HepG2 (cell line): ENCODE measurements around the gene CHST4. TPM values are rescaled to one million over a fixed set of nuclear protein-coding genes. Genes with fewer than 3 reads are reported as not detected.

Experiments used
- ESRRA ChIP-seq: sonication (generic); formaldehyde crosslinking; IDR thresholded peaks from 2 replicates; pipeline ENCODE4 v1.5.1; 2020; ENCODE audit warnings: mild to moderate bottlenecking, low read depth, missing genetic modification reagents
- FOSL1 ChIP-seq: sonication (generic); formaldehyde crosslinking; IDR thresholded peaks from 2 replicates; pipeline ENCODE4 v1.9.0; 2021; ENCODE audit warnings: missing genetic modification reagents, borderline replicate concordance
- GFI1 ChIP-seq: sonication (generic); formaldehyde crosslinking; IDR thresholded peaks from 2 replicates; pipeline ENCODE4 v1.5.0; 2020; ENCODE audit warnings: missing genetic modification reagents, mild to moderate bottlenecking, borderline replicate concordance
- HHEX ChIP-seq: IDR thresholded peaks from 2 replicates; pipeline ENCODE4 v1.6.1; 2016; ENCODE audit warnings: control low read depth
- MEIS2 ChIP-seq: sonication (generic); formaldehyde crosslinking; IDR thresholded peaks from 2 replicates; pipeline ENCODE4 v1.9.0; 2021; ENCODE audit warnings: mild to moderate bottlenecking, missing genetic modification reagents
- MYC ChIP-seq: sonication (generic); formaldehyde crosslinking; IDR thresholded peaks from 2 replicates; pipeline ENCODE4 v1.9.0; 2021; ENCODE audit warnings: missing genetic modification reagents, borderline replicate concordance
- PAWR ChIP-seq: sonication (generic); formaldehyde crosslinking; IDR thresholded peaks from 2 replicates; pipeline ENCODE4 v1.4.0; 2020; ENCODE audit warnings: missing genetic modification reagents, mild to moderate bottlenecking, borderline replicate concordance
- ZFP82 ChIP-seq: sonication (generic); formaldehyde crosslinking; IDR thresholded peaks from 2 replicates; pipeline ENCODE4 v1.5.1; 2020; ENCODE audit warnings: mild to moderate bottlenecking, missing genetic modification reagents, borderline replicate concordance
- ZNF121 ChIP-seq: sonication (generic); formaldehyde crosslinking; IDR thresholded peaks from 2 replicates; pipeline ENCODE4 v1.5.0; 2020; ENCODE audit warnings: mild to moderate bottlenecking, missing genetic modification reagents
- ZNF24 ChIP-seq: fragments of 450-650 bp; IDR thresholded peaks from 2 replicates; pipeline ENCODE4 v1.6.1; 2017; ENCODE audit warnings: antibody characterized with exemption, mild to moderate bottlenecking
- polyA plus RNA-seq, 8 experiments: library from polyadenylated mRNA; depleted of rRNA in 3 of 8; stranded (reverse) in 7 of 8; unstranded in 1 of 8; fragments of >200 nt; fragmentation: Illumina TruSeq in 4 of 8; extraction: Trizol in 4 of 8; gene quantifications; 2 replicates each; pipeline versions ENCODE4 v1.2.1 to v1.2.3, GENCODE V29; 2011 to 2016; ENCODE audit warnings: low read depth in 4 of 8, missing spikeins in 1 of 8, mixed read lengths in 1 of 8; ENCODE audit not compliant: insufficient read depth in 1 of 8
- total RNA-seq, 5 experiments: library from RNA; depleted of rRNA; stranded (reverse); fragments of >200 nt; fragmentation: Illumina TruSeq; extraction: Trizol; gene quantifications; 2 replicates each; pipeline ENCODE4 v1.2.3, GENCODE V29; 2016; ENCODE audit warnings: low read depth in 1 of 5
- TF ChIP-seq, protein P1 (sequence below): sonication (generic); formaldehyde crosslinking; IDR thresholded peaks from 2 replicates; pipeline ENCODE4 v1.9.0; 2022; ENCODE audit warnings: low read depth, missing genetic modification reagents
- TF ChIP-seq, protein P2 (sequence below): IDR thresholded peaks from 2 replicates; pipeline ENCODE4 v1.6.1; 2012; ENCODE audit warnings: low read depth, low read length, improper control_type of control experiment
- TF ChIP-seq, protein P3 (sequence below): sonication (generic); formaldehyde crosslinking; IDR thresholded peaks from 2 replicates; pipeline ENCODE4 v1.8.0; 2022; ENCODE audit warnings: low read depth, missing genetic modification reagents
- TF ChIP-seq, protein P4 (sequence below): sonication (generic); formaldehyde crosslinking; IDR thresholded peaks from 2 replicates; pipeline ENCODE4 v1.4.0; 2020; ENCODE audit warnings: mild to moderate bottlenecking, missing genetic modification reagents, borderline replicate concordance
- TF ChIP-seq, protein P5 (sequence below): sonication (generic); formaldehyde crosslinking; IDR thresholded peaks from 2 replicates; pipeline ENCODE4 v1.5.1; 2020; ENCODE audit warnings: mild to moderate bottlenecking, missing genetic modification reagents

The CHST4 gene
- total and polyA plus RNA-seq, 2 of the 13 experiments (the other 11 are each of a cell fraction or from before 2014, with no cell fraction given) = not detected

DNA sequence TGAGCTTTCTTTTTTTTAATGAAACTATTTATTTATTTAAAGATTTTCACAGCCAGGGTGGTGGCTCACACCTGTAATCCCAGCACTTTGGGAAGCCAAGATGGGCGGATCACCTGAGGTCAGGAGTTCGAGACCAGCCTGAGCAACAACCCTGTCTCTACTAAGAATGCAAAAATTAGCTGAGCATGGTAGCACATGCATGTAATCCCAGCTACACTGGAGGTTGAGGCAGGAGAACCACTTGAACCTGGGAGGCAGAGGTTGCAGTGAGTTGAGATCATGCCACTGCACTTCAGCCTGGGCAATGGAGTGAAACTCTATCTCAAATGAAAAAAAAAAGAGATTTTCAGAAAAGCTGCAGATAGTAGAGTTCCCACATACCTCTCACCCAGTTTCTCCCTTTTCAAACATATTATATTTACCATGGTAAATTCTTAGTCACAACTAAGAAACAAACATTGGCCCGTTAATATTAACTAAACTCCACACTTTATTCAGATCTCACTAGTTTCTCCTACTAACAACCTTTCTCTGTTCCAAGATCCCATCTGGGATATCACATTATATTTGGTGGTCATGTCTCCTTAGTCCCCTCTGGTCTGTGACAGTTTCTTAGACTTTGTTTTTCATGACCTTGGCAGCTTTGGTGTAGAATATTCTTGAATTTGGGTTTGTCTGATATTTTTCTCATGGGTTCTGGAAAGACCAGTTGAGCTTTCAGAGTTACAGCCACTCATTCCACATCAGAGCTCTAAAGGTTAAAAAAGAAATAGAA is 58.5 kb downstream of the CHST4 start (continued):
- TF ChIP-seq, protein P1, sequence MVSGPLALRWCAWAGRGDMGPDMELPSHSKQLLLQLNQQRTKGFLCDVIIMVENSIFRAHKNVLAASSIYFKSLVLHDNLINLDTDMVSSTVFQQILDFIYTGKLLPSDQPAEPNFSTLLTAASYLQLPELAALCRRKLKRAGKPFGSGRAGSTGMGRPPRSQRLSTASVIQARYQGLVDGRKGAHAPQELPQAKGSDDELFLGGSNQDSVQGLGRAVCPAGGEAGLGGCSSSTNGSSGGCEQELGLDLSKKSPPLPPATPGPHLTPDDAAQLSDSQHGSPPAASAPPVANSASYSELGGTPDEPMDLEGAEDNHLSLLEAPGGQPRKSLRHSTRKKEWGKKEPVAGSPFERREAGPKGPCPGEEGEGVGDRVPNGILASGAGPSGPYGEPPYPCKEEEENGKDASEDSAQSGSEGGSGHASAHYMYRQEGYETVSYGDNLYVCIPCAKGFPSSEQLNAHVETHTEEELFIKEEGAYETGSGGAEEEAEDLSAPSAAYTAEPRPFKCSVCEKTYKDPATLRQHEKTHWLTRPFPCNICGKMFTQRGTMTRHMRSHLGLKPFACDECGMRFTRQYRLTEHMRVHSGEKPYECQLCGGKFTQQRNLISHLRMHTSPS = no peak
- TF ChIP-seq ZFP82 (CRISPR knock-in tag) (no peak), HHEX (CRISPR knock-in tag) (no peak), GFI1 (CRISPR knock-in tag) (no peak; the same call in 1 of the 2 replicates), FOSL1 (no peak), MEIS2 (CRISPR knock-in tag) (no peak), PAWR (CRISPR knock-in tag) (no peak), ESRRA (CRISPR knock-in tag) (no peak; the same call in 1 of the 2 replicates), ZNF121 (CRISPR knock-in tag) (0 out of 2 replicates have a peak, but pooled peaks have one; percentile 21), MYC (CRISPR knock-in tag) (no peak), ZNF24 (no peak)
- TF ChIP-seq, protein P2, sequence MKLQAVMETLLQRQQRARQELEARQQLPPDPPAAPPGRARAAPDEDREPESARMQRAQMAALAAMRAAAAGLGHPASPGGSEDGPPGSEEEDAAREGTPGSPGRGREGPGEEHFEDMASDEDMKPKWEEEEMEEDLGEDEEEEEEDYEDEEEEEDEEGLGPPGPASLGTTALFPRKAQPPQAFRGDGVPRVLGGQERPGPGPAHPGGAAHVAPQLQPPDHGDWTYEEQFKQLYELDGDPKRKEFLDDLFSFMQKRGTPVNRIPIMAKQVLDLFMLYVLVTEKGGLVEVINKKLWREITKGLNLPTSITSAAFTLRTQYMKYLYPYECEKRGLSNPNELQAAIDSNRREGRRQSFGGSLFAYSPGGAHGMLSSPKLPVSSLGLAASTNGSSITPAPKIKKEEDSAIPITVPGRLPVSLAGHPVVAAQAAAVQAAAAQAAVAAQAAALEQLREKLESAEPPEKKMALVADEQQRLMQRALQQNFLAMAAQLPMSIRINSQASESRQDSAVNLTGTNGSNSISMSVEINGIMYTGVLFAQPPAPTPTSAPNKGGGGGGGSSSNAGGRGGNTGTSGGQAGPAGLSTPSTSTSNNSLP = no peak; the same call in 1 of the 2 replicates
- TF ChIP-seq, protein P3, sequence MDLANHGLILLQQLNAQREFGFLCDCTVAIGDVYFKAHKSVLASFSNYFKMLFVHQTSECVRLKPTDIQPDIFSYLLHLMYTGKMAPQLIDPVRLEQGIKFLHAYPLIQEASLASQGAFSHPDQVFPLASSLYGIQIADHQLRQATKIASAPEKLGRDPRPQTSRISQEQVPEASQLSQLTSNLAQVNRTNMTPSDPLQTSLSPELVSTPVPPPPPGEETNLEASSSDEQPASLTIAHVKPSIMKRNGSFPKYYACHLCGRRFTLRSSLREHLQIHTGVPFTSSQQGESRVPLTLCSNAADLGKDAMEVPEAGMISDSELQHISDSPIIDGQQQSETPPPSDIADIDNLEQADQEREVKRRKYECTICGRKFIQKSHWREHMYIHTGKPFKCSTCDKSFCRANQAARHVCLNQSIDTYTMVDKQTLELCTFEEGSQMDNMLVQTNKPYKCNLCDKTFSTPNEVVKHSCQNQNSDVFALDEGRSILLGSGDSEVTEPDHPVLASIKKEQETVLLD (CRISPR knock-in tag) = no peak
- TF ChIP-seq, protein P4, sequence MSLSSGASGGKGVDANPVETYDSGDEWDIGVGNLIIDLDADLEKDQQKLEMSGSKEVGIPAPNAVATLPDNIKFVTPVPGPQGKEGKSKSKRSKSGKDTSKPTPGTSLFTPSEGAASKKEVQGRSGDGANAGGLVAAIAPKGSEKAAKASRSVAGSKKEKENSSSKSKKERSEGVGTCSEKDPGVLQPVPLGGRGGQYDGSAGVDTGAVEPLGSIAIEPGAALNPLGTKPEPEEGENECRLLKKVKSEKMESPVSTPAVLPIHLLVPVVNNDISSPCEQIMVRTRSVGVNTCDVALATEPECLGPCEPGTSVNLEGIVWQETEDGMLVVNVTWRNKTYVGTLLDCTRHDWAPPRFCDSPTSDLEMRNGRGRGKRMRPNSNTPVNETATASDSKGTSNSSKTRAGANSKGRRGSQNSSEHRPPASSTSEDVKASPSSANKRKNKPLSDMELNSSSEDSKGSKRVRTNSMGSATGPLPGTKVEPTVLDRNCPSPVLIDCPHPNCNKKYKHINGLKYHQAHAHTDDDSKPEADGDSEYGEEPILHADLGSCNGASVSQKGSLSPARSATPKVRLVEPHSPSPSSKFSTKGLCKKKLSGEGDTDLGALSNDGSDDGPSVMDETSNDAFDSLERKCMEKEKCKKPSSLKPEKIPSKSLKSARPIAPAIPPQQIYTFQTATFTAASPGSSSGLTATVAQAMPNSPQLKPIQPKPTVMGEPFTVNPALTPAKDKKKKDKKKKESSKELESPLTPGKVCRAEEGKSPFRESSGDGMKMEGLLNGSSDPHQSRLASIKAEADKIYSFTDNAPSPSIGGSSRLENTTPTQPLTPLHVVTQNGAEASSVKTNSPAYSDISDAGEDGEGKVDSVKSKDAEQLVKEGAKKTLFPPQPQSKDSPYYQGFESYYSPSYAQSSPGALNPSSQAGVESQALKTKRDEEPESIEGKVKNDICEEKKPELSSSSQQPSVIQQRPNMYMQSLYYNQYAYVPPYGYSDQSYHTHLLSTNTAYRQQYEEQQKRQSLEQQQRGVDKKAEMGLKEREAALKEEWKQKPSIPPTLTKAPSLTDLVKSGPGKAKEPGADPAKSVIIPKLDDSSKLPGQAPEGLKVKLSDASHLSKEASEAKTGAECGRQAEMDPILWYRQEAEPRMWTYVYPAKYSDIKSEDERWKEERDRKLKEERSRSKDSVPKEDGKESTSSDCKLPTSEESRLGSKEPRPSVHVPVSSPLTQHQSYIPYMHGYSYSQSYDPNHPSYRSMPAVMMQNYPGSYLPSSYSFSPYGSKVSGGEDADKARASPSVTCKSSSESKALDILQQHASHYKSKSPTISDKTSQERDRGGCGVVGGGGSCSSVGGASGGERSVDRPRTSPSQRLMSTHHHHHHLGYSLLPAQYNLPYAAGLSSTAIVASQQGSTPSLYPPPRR (CRISPR knock-in tag) = no peak; the same call in 1 of the 2 replicates
- TF ChIP-seq, protein P5, sequence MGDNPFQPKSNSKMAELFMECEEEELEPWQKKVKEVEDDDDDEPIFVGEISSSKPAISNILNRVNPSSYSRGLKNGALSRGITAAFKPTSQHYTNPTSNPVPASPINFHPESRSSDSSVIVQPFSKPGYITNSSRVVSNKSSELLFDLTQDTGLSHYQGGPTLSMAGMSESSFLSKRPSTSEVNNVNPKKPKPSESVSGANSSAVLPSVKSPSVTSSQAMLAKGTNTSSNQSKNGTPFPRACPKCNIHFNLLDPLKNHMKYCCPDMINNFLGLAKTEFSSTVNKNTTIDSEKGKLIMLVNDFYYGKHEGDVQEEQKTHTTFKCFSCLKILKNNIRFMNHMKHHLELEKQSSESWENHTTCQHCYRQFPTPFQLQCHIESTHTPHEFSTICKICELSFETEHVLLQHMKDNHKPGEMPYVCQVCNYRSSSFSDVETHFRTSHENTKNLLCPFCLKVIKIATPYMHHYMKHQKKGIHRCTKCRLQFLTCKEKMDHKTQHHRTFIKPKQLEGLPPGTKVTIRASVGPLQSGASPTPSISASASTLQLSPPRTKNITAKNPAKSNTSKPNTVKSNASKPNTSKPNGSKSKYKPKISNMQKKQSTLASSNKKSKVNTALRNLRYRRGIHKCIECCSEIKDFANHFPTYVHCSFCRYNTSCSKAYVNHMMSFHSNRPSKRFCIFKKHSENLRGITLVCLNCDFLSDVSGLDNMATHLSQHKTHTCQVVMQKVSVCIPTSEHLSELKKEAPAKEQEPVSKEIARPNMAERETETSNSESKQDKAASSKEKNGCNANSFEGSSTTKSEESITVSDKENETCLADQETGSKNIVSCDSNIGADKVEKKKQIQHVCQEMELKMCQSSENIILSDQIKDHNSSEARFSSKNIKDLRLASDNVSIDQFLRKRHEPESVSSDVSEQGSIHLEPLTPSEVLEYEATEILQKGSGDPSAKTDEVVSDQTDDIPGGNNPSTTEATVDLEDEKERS = no peak
